SHP77 (cell line): ENCODE results near the gene GAREM1.
"Not testable (repeated sequence)": the region's sequence is repeated elsewhere in the genome, so short reads cannot be mapped to it uniquely, and the experiment has no call there.

Source experiments
- DNase-seq, 2 experiments: peaks; one replicate each; lab custom pipeline; 2025; lab: John Stamatoyannopoulos, UW

GAREM1 gene

DNA sequence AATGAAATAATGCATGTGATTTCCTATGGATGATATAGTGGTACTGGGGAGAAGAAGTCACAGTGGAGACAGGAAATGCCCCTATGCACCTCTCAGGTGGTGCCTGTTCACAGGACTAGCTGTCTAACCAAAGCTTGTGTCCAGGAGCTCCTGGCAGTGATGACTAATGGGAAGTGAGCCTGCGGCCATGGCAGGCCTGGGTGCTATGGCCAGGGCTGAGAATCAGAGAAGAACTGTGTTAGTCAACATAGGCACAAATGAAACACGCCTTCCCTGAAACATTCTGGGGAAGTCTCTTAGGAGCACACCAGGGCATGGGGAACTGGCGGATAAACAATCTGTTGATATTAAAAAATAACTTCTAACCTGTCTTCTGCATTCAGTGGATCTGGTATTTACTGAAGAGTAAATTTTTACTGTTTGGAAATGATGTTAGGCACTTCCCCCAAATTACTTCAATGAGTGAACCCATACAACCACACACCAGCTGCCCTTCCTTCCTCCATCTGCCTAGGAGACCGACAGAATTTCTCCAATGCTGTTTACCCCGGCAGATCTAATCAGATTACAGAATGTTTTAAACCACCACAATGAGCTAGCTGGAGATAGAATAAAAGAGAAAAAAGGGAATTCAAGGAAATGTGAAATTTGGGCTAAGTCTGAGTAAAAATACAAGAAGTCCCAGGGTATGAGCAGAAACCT, 213.4 kb downstream of the GAREM1 start:
- DNase-seq, result no peak

DNA sequence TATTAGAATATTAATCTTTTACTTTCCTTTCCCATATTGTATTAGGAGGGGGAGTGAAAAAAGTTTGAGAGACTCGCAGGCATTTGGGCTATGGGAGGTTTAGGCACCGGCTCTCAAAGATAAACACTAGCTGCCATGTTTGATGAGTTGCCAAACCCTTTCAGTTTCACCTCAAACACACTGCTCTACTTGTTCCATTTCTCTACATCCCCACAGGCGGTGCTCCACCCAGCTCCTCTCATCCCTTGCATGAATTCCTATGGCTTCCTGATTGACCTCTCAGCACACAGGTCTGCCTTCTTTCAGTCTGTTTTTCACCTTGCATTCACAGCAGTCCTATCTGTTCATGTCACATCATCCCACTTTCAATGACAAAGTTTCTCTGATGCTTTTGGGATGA, 215.1 kb downstream of the GAREM1 start:
- DNase-seq, result no peak

DNA sequence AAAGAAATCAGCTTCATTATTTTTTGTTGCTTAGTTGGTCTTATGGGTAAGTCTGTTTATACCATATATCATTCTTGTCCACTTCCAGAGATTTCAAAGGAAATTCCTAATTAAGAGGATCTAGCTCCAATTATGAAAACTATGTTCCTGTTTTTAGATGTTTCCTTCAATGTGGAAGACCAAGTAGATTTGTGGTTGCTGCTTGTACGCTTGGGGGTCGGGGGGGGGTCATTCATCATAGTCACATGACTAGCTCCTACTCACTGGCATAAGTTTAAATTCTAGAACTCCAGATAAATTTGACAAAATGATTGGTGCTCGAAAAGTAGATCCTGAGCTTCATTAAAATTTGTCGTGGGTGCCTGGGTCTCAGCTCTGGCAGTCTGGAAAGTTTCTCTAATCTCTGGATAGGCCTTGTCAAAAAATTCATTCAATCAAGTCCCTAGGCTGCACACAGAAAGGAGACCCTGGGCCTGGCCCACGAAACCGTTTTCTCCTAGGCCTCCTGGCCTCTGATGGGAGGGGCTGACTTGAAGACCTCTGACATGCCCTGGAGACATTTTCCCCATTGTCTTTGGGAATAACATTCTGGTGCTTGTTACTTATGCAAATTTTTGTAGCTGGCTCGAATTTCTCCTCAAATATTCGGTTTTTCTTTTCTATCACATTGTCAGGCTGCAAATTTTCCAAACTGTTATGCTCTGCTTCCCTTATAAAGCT, 218.4 kb downstream of the GAREM1 start:
- no peak for DNase-seq

DNA sequence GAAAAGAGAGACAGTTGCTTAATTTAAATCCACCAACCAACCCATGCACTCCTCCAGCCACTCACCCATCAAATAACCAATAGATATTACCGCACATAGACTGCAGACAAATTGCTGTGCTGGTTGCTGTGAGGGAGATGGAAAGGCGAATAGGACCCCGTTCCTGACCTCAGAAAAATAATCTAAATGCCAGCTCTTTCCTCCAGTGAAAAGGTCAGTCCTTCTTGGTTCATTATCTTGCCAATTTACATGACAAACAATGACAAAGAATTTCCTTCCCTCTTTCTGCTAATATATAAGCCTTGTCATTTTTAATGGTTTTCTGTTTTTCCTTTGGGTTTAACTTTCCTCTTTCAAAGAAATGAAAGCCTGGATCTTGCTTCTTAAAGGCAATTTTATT, 219.2 kb downstream of the GAREM1 start:
- no peak for DNase-seq

DNA sequence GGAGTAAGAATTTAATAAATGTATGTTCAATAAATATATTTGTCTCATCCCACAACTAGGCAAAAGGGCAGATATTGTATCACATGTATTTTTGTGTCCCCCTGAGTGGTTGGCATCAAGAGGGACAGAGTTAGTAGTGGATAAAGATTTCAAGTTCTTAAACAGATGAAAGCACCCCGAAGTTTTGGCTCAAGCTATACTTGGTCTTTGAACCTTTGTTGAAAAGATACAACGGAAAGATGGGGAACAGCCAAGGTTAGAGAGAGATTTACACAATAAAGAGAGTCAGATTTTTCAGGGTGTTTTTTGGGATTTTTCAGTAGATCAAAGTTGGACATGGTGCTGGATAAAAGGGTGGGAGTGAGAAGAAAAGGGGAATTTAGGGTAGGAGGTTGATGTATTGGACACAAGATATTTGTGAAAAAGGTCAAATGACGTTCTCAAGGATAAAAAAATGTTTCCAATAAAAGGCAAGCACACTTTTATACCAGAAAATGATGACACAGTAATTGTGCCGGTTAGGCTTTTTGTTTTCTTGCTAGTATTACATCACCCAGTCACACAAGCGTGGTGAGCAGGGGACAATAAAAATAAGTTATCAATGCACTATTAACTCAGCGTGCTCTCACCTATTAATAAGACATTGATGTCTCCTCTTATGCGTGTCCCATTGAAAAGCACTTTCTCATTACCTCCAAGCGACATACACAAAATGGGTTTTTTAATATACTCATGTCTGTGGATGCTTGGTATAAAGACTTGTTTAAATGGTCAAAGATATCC, 221.3 kb downstream of the GAREM1 start:
- no peak for DNase-seq

DNA sequence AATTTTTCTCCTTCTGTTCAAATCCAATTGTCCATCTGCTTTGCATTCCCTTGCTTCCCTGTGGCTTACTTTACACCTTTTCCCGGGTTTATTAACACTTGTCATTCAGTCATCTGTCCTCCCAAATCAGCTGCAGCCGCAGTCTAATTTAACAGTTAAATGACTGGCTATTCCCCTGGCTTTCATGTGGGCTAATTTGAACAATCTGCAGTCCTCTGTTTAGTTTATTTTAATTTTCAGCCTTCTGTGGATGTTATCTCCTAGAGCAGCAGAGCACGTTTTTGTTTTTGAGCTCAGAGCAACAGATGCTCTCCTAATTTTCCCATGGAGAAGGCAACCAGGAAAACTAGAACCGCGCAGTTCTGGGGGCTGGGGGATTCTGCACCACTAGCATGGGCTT, 225.8 kb downstream of the GAREM1 start:
- no peak for DNase-seq

DNA sequence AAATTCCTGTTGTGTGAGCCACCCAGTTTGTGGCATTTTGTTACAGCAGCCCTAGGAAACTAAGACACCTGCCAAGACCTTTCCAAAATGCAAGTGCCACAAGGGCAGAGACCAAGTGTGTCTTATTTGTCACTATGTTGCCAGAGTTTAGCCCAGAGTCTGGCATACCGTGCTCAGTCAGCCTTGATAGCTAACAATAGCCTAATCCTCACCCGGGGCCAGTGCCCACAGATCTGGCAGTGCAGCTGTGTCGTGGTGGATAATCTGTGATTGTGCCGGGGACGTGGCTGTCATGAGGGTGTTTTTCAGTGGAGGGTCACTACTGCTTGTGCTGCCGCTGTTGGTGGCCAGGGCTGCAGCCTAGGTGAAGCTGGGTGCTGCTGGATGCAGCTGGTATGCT, 227.3 kb downstream of the GAREM1 start:
- DNase-seq, result no peak

DNA sequence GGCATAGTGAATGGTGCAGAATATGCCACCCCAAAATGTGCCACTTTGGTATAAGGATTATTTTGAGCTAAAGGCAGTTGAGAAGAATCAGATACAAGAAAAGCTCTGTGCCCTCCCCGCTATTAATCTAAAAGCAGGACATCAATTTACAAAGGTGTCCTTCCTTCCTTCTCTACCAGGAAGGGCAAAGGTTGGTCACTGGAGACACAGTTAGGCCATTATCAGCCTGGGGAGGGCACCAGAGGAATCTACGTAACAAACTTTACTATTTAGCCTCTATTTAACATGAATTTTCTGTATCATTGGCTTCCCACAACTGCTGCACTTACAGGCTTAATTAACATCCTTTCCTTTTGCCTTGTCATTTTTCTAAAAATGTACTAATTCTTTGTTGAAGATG, 228.3 kb downstream of the GAREM1 start:
- DNase-seq, result no peak

DNA sequence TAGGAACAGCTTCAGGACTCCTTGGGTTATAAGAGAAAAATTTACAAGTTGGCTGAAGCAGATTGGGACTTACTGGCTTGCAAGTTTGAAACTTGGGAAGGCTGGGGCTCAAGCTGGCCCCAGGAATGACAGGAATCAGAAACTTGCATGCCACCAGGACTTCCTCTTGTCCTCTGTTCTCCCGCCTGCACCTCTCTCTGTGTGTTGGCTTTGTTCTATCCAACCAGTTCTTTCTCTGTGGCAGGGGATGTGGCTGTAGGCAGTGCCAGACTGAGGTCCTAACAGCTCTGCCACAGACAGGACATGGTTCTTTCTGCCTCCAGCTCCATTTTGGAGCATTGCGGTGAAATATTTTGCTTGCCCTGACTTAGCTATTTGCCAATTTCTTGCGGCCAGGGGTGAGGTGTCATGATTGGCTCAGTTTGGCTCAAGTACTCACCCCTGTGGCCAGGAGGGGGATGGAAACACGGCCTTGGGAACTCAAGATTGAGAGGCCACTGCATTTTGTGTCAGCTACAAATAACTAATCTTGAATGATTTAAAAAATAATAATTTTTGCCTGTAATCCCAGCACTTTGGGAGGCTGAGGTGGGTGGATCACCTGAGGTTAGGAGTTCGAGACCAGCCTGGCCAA, 231.9 kb downstream of the GAREM1 start:
- no peak for DNase-seq

DNA sequence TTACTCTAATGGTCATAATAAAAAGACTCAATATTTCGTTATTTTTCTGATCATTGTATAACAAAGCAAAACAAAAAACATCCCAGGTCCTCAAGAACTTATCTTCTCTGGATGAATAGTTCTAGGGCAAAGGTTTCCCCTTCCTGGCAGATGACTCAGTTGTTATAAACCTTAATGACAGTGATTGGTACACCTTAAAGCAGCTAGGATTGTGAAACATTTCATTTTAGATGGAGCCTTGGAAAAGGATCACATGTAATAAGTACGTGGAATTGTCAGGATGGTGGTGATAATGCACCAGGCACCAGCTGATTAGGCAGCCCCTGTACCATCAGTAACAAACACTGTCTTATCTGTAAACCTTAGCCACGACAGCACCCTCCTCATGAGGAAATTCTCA, 233.6 kb downstream of the GAREM1 start:
- no peak for DNase-seq

DNA sequence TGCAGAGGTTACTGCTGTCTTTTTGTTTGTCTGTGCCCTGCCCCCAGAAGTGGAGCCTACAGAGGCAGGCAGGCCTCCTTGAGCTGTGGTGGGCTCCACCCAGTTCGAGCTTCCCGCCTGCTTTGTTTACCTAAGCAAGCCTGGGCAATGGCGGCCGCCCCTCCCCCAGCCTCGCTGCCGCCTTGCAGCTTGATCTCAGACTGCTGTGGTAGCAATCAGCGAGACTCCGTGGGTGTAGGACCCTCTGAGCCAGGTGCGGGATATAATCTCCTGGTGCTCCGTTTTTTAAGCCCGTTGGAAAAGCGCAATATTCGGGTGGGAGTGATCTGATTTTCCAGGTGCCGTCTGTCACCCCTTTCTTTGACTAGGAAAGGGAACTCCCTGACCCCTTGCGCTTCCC, 237.3 kb downstream of the GAREM1 start:
- DNase-seq, result not testable (repeated sequence)

DNA sequence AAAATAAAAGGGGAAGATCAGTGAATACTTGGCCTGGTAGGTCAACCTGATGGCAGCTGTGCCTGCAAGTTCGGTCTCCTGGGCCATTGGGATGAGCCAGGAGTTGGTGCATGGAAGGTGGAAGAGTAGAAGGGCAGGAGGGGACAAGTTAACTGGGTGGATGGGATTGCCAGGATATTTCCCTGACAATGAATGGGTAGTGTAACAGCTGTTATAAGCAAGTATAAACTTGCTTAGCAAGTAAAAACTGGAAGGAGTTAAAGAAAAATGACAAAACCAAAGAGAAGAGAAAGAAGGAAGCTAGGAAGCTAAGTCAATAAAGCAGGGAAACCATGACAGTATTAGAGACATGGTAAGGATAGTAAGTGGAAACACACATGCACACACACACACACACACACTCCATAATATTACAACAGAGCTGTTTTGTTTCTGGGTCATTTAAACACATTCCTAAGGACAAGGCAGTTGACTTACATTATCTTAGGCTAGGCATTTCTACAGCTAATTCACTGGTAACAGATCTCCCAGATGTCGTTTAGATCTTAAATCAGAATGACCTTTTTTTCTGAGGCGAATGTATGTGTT, 251.2 kb downstream of the GAREM1 start:
- no peak for DNase-seq

DNA sequence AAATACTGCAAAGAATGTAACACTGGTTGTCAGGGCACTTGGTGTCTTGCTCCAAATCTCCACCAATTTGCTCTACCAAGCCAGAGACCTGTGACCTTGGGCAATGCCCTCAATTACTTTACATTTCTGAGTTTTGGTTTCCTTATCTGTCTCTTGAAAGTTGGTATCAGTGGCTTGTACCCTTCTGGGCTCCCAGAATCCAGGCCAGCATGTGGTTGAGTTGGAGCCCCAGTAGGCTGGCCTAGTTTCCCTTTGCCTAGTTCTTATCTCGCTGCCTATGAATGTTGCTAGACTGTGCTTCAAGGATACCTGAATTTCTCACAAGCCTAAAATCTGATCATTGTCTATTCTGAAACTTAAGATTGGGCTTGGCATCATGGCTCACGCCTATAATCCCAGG, 254.3 kb downstream of the GAREM1 start:
- DNase-seq, result no peak

DNA sequence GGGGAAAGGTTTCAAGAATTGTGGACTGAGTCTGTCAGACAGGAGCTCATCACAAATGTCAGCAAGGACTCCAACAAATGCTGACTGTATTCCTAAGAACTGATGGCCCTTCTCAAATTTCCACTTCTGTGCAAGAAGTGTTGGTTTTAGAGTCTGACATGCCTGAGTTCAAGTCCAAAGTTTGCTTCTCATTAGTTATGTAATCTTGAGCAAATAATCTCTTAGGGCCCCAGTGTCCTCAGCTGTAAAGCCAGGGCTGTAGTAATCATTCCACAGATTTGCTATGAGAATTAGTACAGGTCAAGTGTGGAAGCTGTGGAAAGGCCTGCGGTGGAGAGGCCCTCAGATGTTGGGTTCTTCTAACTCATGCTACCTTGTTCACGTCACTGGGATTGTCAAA, 257.0 kb downstream of the GAREM1 start:
- DNase-seq, result peak in 1 of 2 experiments; percentile 20
